Measurements from ENCODE around the gene ELMOD1. TPM values are rescaled to one million over a fixed set of nuclear protein-coding genes. Genes with fewer than 3 reads are reported as not detected.
"Not testable (repeated sequence)": the region's sequence is repeated elsewhere in the genome, so short reads cannot be mapped to it uniquely, and the experiment has no call there.

The ELMOD1 gene
- total and polyA plus RNA-seq, 7 experiments from 2014 or later, result not detected

- peaks cover 28 to 67% (median 56%) of the 10 kb centered on the region in 7 donors for H3K4me1 Mint-ChIP-seq
Measured at GRCh38 chr11:107565955-107566501, 24.9 kb upstream of the ELMOD1 start.

GRCh38 chr11:107566569-107566968 lies 24.4 kb upstream of the ELMOD1 start:
- Histone ChIP-seq H3K4me1 (ENCODE audit: control insufficient read depth in 2 of 2, insufficient read depth in 2 of 2, low read length in 2 of 2) (peaks cover 8 to 20% of the 10 kb centered on the region in 2 donors), H3K4me3 (ENCODE audit: low read length) (no peak overlapping the region), H3K27ac (ENCODE audit: low read depth, low read length) (peak overlapping the region; percentile 73), H3K27me3 (ENCODE audit: control insufficient read depth in 2 of 2, insufficient read depth in 2 of 2, low read length in 2 of 2) (no peaks in the 10 kb centered on the region), H3K36me3 (ENCODE audit: control insufficient read depth in 2 of 3, insufficient read depth in 3 of 3, low read length in 3 of 3) (peaks cover 0 to 2% (median 0%) of the 10 kb centered on the region in 3 experiments), H3K9me3 (ENCODE audit: control insufficient read depth in 2 of 3, low read length in 3 of 3) (no peaks in the 10 kb centered on the region)
- Mint-ChIP-seq H3K4me1 (peaks cover 26 to 62% (median 50%) of the 10 kb centered on the region in 7 donors), H3K4me3 (peak overlapping the region; percentile 87 to 98 (median 94)), H3K9me3 (no peaks in the 10 kb centered on the region), H3K27me3 (peaks cover 0 to 4% (median 0%) of the 10 kb centered on the region in 5 donors), H3K27ac (peak overlapping the region; percentile 87 to 97 (median 90)), H3K36me3 (peaks cover 0 to 7% (median 0%) of the 10 kb centered on the region in 5 donors)
- no peak for DNase-seq
- ChIA-PET POLR2A (interaction anchor here (3.7 kb wide), 1 partner anchor 109 kb away, joined by 23 read pairs; the partner anchor contains the start of gene CWF19L2), CTCF (interaction anchor here (0.7 to 5.2 kb wide), 3 partner anchors 16 to 123 kb away, joined by 3 to 40 read pairs (median 3); no protein-coding TSS in a partner anchor)
- intact Hi-C loops (cut with micrococcal nuclease), result loop anchor here (5.0 to 10.0 kb wide), 12 partner anchors 291 to 1544 kb away; partner anchors contain the start of genes AASDHPPT (in 2 of the 2), ACAT1 (in 2 of the 2), ATM (in 2 of the 2) and C11orf65 (in 2 of the 2)
- no peak for ATAC-seq

More at GRCh38 chr11:107565955-107566501, 24.9 kb upstream of the ELMOD1 start:
- H3K4me3 Mint-ChIP-seq, result peak overlapping the region; percentile 87 to 98 (median 94)
- DNase-seq; H3K27me3 Mint-ChIP-seq; H3K36me3 Mint-ChIP-seq; ATAC-seq; H3K27me3 ChIP-seq (ENCODE audit: control insufficient read depth in 2 of 2, insufficient read depth in 2 of 2, low read length in 2 of 2); H3K9me3 ChIP-seq (ENCODE audit: control insufficient read depth in 2 of 3, low read length in 3 of 3); H3K9me3 Mint-ChIP-seq; H3K36me3 ChIP-seq (ENCODE audit: control insufficient read depth in 2 of 3, insufficient read depth in 3 of 3, low read length in 3 of 3): not testable (repeated sequence)
- peak overlapping the region; percentile 87 to 97 (median 90) for H3K27ac Mint-ChIP-seq
- peak overlapping the region; percentile 73 for H3K27ac ChIP-seq (ENCODE audit: low read depth, low read length)
- ChIA-PET POLR2A (interaction anchor here (3.7 kb wide), 1 partner anchor 108 kb away, joined by 23 read pairs; the partner anchor contains the start of gene CWF19L2), CTCF (interaction anchor here (0.6 to 5.2 kb wide), 2 partner anchors 123 to 223 kb away, joined by 3 to 40 read pairs; no protein-coding TSS in a partner anchor)
- H3K4me1 ChIP-seq (ENCODE audit: control insufficient read depth in 2 of 2, insufficient read depth in 2 of 2, low read length in 2 of 2), result peaks cover 8 to 20% of the 10 kb centered on the region in 2 donors
- intact Hi-C loops (cut with micrococcal nuclease), result loop anchor here (1.0 to 10.0 kb wide), 17 partner anchors 17 to 1544 kb away; partner anchors contain the start of genes AASDHPPT (in 2 of the 2), ACAT1 (in 2 of the 2), ATM (in 2 of the 2) and C11orf65 (in 2 of the 2)
- H3K4me3 ChIP-seq (ENCODE audit: low read length), result peak overlapping the region; percentile 98

DNA sequence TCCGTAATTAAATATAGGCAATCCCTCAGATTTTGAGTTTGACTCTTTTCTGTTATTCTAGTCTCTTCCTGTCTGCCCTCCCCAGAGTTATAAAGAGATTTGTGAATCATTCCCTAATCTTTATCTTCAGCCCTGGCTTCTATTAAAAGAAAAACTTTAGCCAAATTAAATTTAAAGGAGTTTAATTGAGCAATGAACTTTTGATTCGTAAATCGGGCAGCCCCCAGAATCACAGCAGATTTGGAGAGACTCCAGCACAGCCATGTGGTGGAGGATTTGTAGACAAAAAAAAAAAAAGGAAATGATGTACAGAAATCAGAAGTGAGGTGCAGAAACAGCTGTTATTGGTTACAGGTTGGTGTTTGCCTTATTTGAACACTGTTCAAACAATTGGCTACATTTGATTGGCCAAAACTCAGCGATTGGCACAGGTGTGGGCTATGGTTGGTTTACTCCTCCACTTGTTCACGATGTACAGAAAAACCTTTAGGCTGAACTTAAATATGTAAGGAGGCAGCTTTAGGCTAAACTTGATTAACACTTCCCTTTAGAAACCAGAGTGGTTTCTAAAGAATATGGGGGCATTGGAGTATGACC lies 23.1 kb upstream of the ELMOD1 start:
- Histone ChIP-seq H3K4me1 (ENCODE audit: control insufficient read depth in 2 of 2, insufficient read depth in 2 of 2, low read length in 2 of 2) (peaks cover 8 to 20% of the 10 kb centered on the region in 2 donors), H3K9me3 (ENCODE audit: control insufficient read depth in 2 of 3, low read length in 3 of 3) (no peaks in the 10 kb centered on the region), H3K36me3 (ENCODE audit: control insufficient read depth in 2 of 3, insufficient read depth in 3 of 3, low read length in 3 of 3) (peaks cover 0 to 2% (median 0%) of the 10 kb centered on the region in 3 experiments), H3K27ac (ENCODE audit: low read depth, low read length) (no peak overlapping the region), H3K27me3 (ENCODE audit: control insufficient read depth in 2 of 2, insufficient read depth in 2 of 2, low read length in 2 of 2) (no peaks in the 10 kb centered on the region), H3K4me3 (ENCODE audit: low read length) (no peak overlapping the region)
- peaks cover 0 to 2% (median 0%) of the 10 kb centered on the region in 5 donors for H3K36me3 Mint-ChIP-seq
- POLR2A ChIA-PET, result interaction anchor here (0.6 kb wide), 1 partner anchor 9 kb away, joined by 5 read pairs; no protein-coding TSS in a partner anchor
- H3K4me3 Mint-ChIP-seq, result peak overlapping the region in 4 of 10 donors; percentile 18 to 59 (median 41)
- ATAC-seq, result no peak
- H3K27ac Mint-ChIP-seq, result peak overlapping the region in 2 of 9 donors; percentile 18 to 89
- no peak for DNase-seq
- H3K4me1 Mint-ChIP-seq, result peaks cover 25 to 49% (median 39%) of the 10 kb centered on the region in 7 donors
- CTCF ChIA-PET, result interaction anchor here (0.6 to 1.4 kb wide), 4 partner anchors 9 to 119 kb away, joined by 3 to 4 read pairs (median 3); no protein-coding TSS in a partner anchor
- intact Hi-C loops (cut with micrococcal nuclease), result loop anchor here (5.0 to 10.0 kb wide), 12 partner anchors 289 to 1546 kb away; partner anchors contain the start of genes AASDHPPT (in 2 of the 2), ACAT1 (in 2 of the 2), ATM (in 2 of the 2) and C11orf65 (in 2 of the 2)
- no peaks in the 10 kb centered on the region for H3K9me3 Mint-ChIP-seq
- H3K27me3 Mint-ChIP-seq, result peaks cover 0 to 8% (median 0%) of the 10 kb centered on the region in 5 donors

GRCh38 chr11:107570015-107570414 lies 20.9 kb upstream of the ELMOD1 start:
- no peak overlapping the region for H3K27ac ChIP-seq (ENCODE audit: low read depth, low read length)
- CTCF ChIA-PET, result no interaction called here
- no peak overlapping the region for H3K27ac Mint-ChIP-seq

GRCh38 chr11:107573438-107573837 lies 17.5 kb upstream of the ELMOD1 start:
- POLR2A ChIA-PET, result no interaction called here
- H3K4me3 Mint-ChIP-seq, result no peak overlapping the region
- no peak overlapping the region for H3K27ac ChIP-seq (ENCODE audit: low read depth, low read length)
- H3K4me1 Mint-ChIP-seq, result peaks cover 0 to 2% (median 0%) of the 10 kb centered on the region in 7 donors
- no peaks in the 10 kb centered on the region for H3K27me3 ChIP-seq (ENCODE audit: control insufficient read depth in 2 of 2, insufficient read depth in 2 of 2, low read length in 2 of 2)
- no peaks in the 10 kb centered on the region for H3K9me3 Mint-ChIP-seq
- no peak for DNase-seq
- no peaks in the 10 kb centered on the region for H3K36me3 ChIP-seq (ENCODE audit: control insufficient read depth in 2 of 3, insufficient read depth in 3 of 3, low read length in 3 of 3)
- no peak for ATAC-seq
- intact Hi-C loops (cut with micrococcal nuclease), result no loop called here
- H3K27me3 Mint-ChIP-seq, result peaks cover 0 to 12% (median 0%) of the 10 kb centered on the region in 5 donors
- no peak overlapping the region for H3K27ac Mint-ChIP-seq
- CTCF ChIA-PET, result interaction anchor here (0.8 kb wide), 1 partner anchor 10 kb away, joined by 4 read pairs; no protein-coding TSS in a partner anchor
- no peaks in the 10 kb centered on the region for H3K9me3 ChIP-seq (ENCODE audit: control insufficient read depth in 2 of 3, low read length in 3 of 3)
- H3K4me3 ChIP-seq (ENCODE audit: low read length), result no peak overlapping the region
- no peaks in the 10 kb centered on the region for H3K36me3 Mint-ChIP-seq
- no peaks in the 10 kb centered on the region for H3K4me1 ChIP-seq (ENCODE audit: control insufficient read depth in 2 of 2, insufficient read depth in 2 of 2, low read length in 2 of 2)

More at GRCh38 chr11:107570015-107570414, 20.9 kb upstream of the ELMOD1 start:
- Histone ChIP-seq H3K9me3 (ENCODE audit: control insufficient read depth in 2 of 3, low read length in 3 of 3) (no peaks in the 10 kb centered on the region), H3K4me1 (ENCODE audit: control insufficient read depth in 2 of 2, insufficient read depth in 2 of 2, low read length in 2 of 2) (peaks cover 0 to 15% of the 10 kb centered on the region in 2 donors), H3K27me3 (ENCODE audit: control insufficient read depth in 2 of 2, insufficient read depth in 2 of 2, low read length in 2 of 2) (no peaks in the 10 kb centered on the region), H3K4me3 (ENCODE audit: low read length) (no peak overlapping the region), H3K36me3 (ENCODE audit: control insufficient read depth in 2 of 3, insufficient read depth in 3 of 3, low read length in 3 of 3) (peaks cover 0 to 2% (median 0%) of the 10 kb centered on the region in 3 experiments)
- peaks cover 0 to 12% (median 0%) of the 10 kb centered on the region in 5 donors for H3K27me3 Mint-ChIP-seq
- H3K4me3 Mint-ChIP-seq, result peak overlapping the region in 1 of 10 donors; percentile 26
- POLR2A ChIA-PET, result no interaction called here
- DNase-seq (no peak), ATAC-seq (no peak)
- no peaks in the 10 kb centered on the region for H3K9me3 Mint-ChIP-seq
- H3K4me1 Mint-ChIP-seq, result peaks cover 10 to 30% (median 21%) of the 10 kb centered on the region in 7 donors
- peaks cover 0 to 2% (median 0%) of the 10 kb centered on the region in 5 donors for H3K36me3 Mint-ChIP-seq
- intact Hi-C loops (cut with micrococcal nuclease), result no loop called here
